GM23338 (cell line): ENCODE results near the gene KLRC3. TPM values are rescaled to one million over a fixed set of nuclear protein-coding genes. Genes with fewer than 3 reads are reported as not detected.
A peak's percentile ranks its signal among the peaks of the same experiment; 100 is the strongest.

Experiments
- ATAC-seq: fragments of 200-7000 bp; cut with Tn5 transposase; 3 replicates; pipeline ENCODE4 v1.9.1; 2020
- DNase-seq: peaks from one replicate; pipeline ENCODE4 v3.0.0-alpha.2; 2015; ENCODE audit warnings: low spot score
- H2AFZ ChIP-seq: fragments of 200-600 bp; sonication (generic); 2 replicates; pipeline ENCODE4 v1.8.0; 2016; ENCODE audit warnings: antibody characterized with exemption, mild to moderate bottlenecking, moderate library complexity
- H3F3A ChIP-seq: fragments of 200-600 bp; sonication (generic); replicated peaks from 2 replicates; pipeline ENCODE4 v1.8.0; 2017; ENCODE audit warnings: antibody characterized with exemption, mixed run types, low read depth
- H3K27ac ChIP-seq: fragments of 200-600 bp; sonication (generic); 2 replicates; pipeline ENCODE4 v1.6.1; 2016; ENCODE audit warnings: low read depth
- H3K27me3 ChIP-seq: fragments of 200-600 bp; sonication (generic); 2 replicates; pipeline ENCODE4 v1.8.0; 2016; ENCODE audit warnings: mild to moderate bottlenecking, mixed run types, moderate library complexity; ENCODE audit not compliant: insufficient read depth
- H3K36me3 ChIP-seq: fragments of 200-600 bp; sonication (generic); 2 replicates; pipeline ENCODE4 v1.8.0; 2016; ENCODE audit warnings: mild to moderate bottlenecking; ENCODE audit not compliant: insufficient read depth
- H3K4me1 ChIP-seq: fragments of 200-600 bp; sonication (generic); 2 replicates; pipeline ENCODE4 v1.8.0; 2016; ENCODE audit warnings: mild to moderate bottlenecking, moderate library complexity; ENCODE audit not compliant: insufficient read depth
- H3K4me2 ChIP-seq: fragments of 200-600 bp; sonication (generic); 2 replicates; pipeline ENCODE4 v1.7.1; 2017; ENCODE audit warnings: mixed run types
- H3K4me3 ChIP-seq: fragments of 200-600 bp; sonication (generic); 2 replicates; pipeline ENCODE4 v1.6.1; 2016; ENCODE audit warnings: mixed run types
- H3K79me2 ChIP-seq: fragments of 200-600 bp; sonication (generic); replicated peaks from 2 replicates; pipeline ENCODE4 v1.8.0; 2017; ENCODE audit warnings: mild to moderate bottlenecking; ENCODE audit not compliant: insufficient read depth
- H3K9me2 ChIP-seq: fragments of 200-600 bp; sonication (generic); 2 replicates; pipeline ENCODE4 v1.8.0; 2017; ENCODE audit not compliant: insufficient read depth
- H4K20me1 ChIP-seq: fragments of 200-600 bp; sonication (generic); replicated peaks from 2 replicates; pipeline ENCODE4 v1.8.0; 2017; ENCODE audit warnings: mild to moderate bottlenecking; ENCODE audit not compliant: insufficient read depth
- H3K27ac Mint-ChIP-seq: 2 replicates; pipeline ENCODE4 v1.8.0; 2020; ENCODE audit warnings: inconsistent platforms, mild to moderate bottlenecking, moderate library complexity, mixed read lengths
- H3K27me3 Mint-ChIP-seq: 3 replicates; pipeline ENCODE4 v1.8.0; 2022; ENCODE audit warnings: low read depth, mild to moderate bottlenecking, moderate library complexity, mixed read lengths, inconsistent platforms; ENCODE audit not compliant: insufficient read depth, poor library complexity
- H3K36me3 Mint-ChIP-seq: 3 replicates; pipeline ENCODE4 v1.8.0; 2021; ENCODE audit warnings: low read depth, mild to moderate bottlenecking, inconsistent platforms, moderate library complexity, mixed read lengths
- H3K4me1 Mint-ChIP-seq: 3 replicates; pipeline ENCODE4 v1.8.0; 2020; ENCODE audit warnings: mild to moderate bottlenecking, inconsistent platforms, mixed read lengths
- H3K4me3 Mint-ChIP-seq: 3 replicates; pipeline ENCODE4 v1.8.0; 2021; ENCODE audit warnings: moderate library complexity, mild to moderate bottlenecking, inconsistent platforms, mixed read lengths
- H3K9me3 Mint-ChIP-seq: 3 replicates; pipeline ENCODE4 v1.8.0; 2020; ENCODE audit warnings: moderate library complexity, mild to moderate bottlenecking, inconsistent platforms, mixed read lengths
- CREB1 ChIP-seq: fragments of 250-450 bp; sonication (Bioruptor Pico); IDR thresholded peaks from 2 replicates; pipeline ENCODE4 v1.5.0; 2020; ENCODE audit warnings: low read depth, mild to moderate bottlenecking, moderate library complexity
- EZH2 ChIP-seq: fragments of 200-600 bp; sonication (generic); IDR thresholded peaks from one replicate; pipeline ENCODE4 v1.8.0; 2017; ENCODE audit warnings: antibody characterized with exemption, mild to moderate bottlenecking, low read depth; ENCODE audit not compliant: unreplicated experiment
- EZH2phosphoT487 ChIP-seq: fragments of 200-600 bp; sonication (generic); IDR thresholded peaks from one replicate; pipeline ENCODE4 v1.8.1; 2018; ENCODE audit warnings: antibody characterized with exemption; ENCODE audit not compliant: unreplicated experiment
- NANOG ChIP-seq: IDR thresholded peaks from 2 replicates; pipeline ENCODE4 v1.6.1; 2016; ENCODE audit warnings: antibody characterized with exemption, borderline replicate concordance
- POLR2AphosphoS5 ChIP-seq: IDR thresholded peaks from 2 replicates; pipeline ENCODE4 v1.6.1; 2016; ENCODE audit warnings: antibody characterized with exemption, low read depth
- STAT1 ChIP-seq: IDR thresholded peaks from one replicate; pipeline ENCODE4 v1.6.1; 2016; ENCODE audit warnings: antibody characterized with exemption; ENCODE audit not compliant: unreplicated experiment
- ZNF331 ChIP-seq: fragments of 250-450 bp; sonication (Bioruptor Pico); IDR thresholded peaks from 2 replicates; pipeline ENCODE4 v1.5.0; 2020; ENCODE audit warnings: low read depth, mild to moderate bottlenecking, moderate library complexity
- polyA plus RNA-seq: library from polyadenylated mRNA; unstranded; fragments of >200 nt; fragmentation: Nextera tagmentation; extraction: Ambion mirVana; gene quantifications from 2 replicates; pipeline ENCODE4 v1.2.1, GENCODE V29; 2016
- total RNA-seq: library from RNA; depleted of rRNA; stranded (reverse); fragments of >200 nt; shearing (Covaris generic); gene quantifications from 2 replicates; pipeline ENCODE4 v1.2.3, GENCODE V29; 2014
- TF ChIP-seq, protein P1 (sequence below): IDR thresholded peaks from 2 replicates; pipeline ENCODE4 v1.6.1; 2016; ENCODE audit warnings: antibody characterized with exemption
- TF ChIP-seq, protein P2 (sequence below): fragments of 250-450 bp; sonication (Bioruptor Pico); IDR thresholded peaks from 2 replicates; pipeline ENCODE4 v1.5.0; 2020; ENCODE audit warnings: mild to moderate bottlenecking, moderate library complexity
- TF ChIP-seq, protein P3 (sequence below), 2 experiments: fragments of 200-600 bp in 1 of 2; sonication (generic) in 1 of 2; conservative IDR thresholded peaks; 2 replicates each; pipeline versions ENCODE4 v1.5.1 to v1.6.1; 2016 to 2017; ENCODE audit warnings: antibody characterized with exemption in 2 of 2, low read depth in 2 of 2, mild to moderate bottlenecking in 2 of 2, moderate library complexity in 1 of 2

Gene KLRC3
- total and polyA plus RNA-seq, 2 experiments from 2014 or later = not detected

DNA sequence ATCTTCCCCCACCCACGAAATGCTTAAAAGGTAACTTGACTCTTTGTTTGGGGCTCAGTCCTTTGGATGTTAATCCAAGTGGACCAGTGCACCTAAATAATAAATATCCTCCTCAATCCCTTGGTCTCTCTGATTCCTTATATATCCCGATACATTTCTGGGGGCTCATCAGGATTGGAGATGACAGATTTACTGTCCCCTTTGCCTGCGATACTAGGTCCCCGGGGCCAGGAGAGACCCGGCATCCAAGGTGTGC is 56.8 kb downstream of the KLRC3 start:
- Histone ChIP-seq H3K9me2 (no peaks in the 10 kb centered on the region), H4K20me1 (no peaks in the 10 kb centered on the region), H3K79me2 (no peaks in the 10 kb centered on the region), H3K27me3 (no peaks in the 10 kb centered on the region), H3F3A (no peaks in the 10 kb centered on the region), H3K4me3 (peak overlapping the region; percentile 58; the same call in 1 of the 2 replicates), H2AFZ (peak overlapping the region; percentile 74), H3K4me2 (peak overlapping the region; percentile 86), H3K27ac (no peak overlapping the region), H3K36me3 (no peaks in the 10 kb centered on the region), H3K4me1 (peaks cover 47% of the 10 kb centered on the region)
- Mint-ChIP-seq H3K27ac (no peak overlapping the region), H3K27me3 (peaks cover 7% of the 10 kb centered on the region), H3K4me3 (no peak overlapping the region), H3K36me3 (peaks cover 25% of the 10 kb centered on the region), H3K4me1 (peaks cover 30% of the 10 kb centered on the region), H3K9me3 (peaks cover 25% of the 10 kb centered on the region)
- ATAC-seq (no peak), DNase-seq (no peak)
- TF ChIP-seq, protein P1, sequence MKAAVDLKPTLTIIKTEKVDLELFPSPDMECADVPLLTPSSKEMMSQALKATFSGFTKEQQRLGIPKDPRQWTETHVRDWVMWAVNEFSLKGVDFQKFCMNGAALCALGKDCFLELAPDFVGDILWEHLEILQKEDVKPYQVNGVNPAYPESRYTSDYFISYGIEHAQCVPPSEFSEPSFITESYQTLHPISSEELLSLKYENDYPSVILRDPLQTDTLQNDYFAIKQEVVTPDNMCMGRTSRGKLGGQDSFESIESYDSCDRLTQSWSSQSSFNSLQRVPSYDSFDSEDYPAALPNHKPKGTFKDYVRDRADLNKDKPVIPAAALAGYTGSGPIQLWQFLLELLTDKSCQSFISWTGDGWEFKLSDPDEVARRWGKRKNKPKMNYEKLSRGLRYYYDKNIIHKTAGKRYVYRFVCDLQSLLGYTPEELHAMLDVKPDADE = no peak
- TF ChIP-seq ZNF331 (CRISPR knock-in tag) = no peak
- TF ChIP-seq NANOG = no peak
- TF ChIP-seq EZH2 = no peak

DNA sequence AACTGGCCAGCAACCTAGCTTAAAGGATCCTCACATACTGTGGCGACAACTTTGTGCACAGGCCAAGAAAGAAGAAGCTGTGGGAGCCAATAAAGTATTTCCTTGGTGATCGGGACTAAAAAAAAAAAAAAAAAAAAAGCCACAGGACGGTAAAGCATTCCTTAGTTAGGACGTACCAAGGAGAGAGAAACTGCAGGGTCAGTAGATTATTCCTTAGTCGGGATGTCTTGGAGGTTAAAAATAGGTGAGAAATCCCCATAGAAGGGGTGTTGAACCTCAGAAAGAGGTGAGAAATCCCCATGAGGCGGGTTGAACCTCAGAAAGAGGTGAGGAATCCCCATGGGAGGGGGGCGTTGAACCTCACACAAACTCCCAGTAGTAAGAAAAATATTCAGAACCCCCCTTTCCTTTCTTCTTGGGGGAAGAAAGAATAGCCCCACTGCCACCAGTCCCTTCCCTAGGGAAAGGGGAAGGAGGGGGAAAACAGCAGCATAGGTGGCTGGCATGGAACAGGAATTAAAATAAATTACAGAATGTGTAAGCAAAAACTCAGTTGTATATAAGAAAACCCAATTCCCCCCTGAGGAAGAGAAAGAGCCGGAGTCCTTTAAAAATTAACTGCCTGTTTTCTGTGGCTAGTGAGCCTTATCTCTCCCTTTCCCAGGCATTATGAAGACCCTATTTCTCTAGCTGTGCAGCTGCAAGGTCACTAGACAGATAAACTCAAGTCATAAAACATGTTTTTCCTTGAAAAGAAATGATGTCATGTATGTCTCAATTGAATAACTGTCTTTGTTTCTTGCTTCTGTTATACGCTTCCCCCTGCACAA is 57.4 kb downstream of the KLRC3 start:
- H3F3A ChIP-seq = no peaks in the 10 kb centered on the region
- no peaks in the 10 kb centered on the region for H3K36me3 ChIP-seq
- no peak overlapping the region for H3K4me3 ChIP-seq
- H3K79me2 ChIP-seq = no peaks in the 10 kb centered on the region
- no peak overlapping the region; the same call in 1 of the 2 replicates for H3K27ac ChIP-seq
- ATAC-seq (no peak), DNase-seq (peak; percentile 52)
- H3K27ac Mint-ChIP-seq = peak overlapping the region; percentile 51; the same call in 1 of the 2 replicates
- H3K4me3 Mint-ChIP-seq = peak overlapping the region; percentile 42; the same call in 1 of the 3 replicates
- peaks cover 27% of the 10 kb centered on the region for H3K9me3 Mint-ChIP-seq
- H4K20me1 ChIP-seq = no peaks in the 10 kb centered on the region
- H3K36me3 Mint-ChIP-seq = peaks cover 26% of the 10 kb centered on the region
- H3K27me3 Mint-ChIP-seq = peaks cover 7% of the 10 kb centered on the region
- H3K4me1 Mint-ChIP-seq = peaks cover 25% of the 10 kb centered on the region
- no peaks in the 10 kb centered on the region for H3K9me2 ChIP-seq
- peak overlapping the region; percentile 25 for H2AFZ ChIP-seq
- peaks cover 47% of the 10 kb centered on the region for H3K4me1 ChIP-seq
- no peaks in the 10 kb centered on the region for H3K27me3 ChIP-seq
- H3K4me2 ChIP-seq = peak overlapping the region; percentile 86
- TF ChIP-seq EZH2phosphoT487 (no peak), ZNF331 (CRISPR knock-in tag) (no peak), NANOG (no peak), STAT1 (no peak), EZH2 (no peak), CREB1 (CRISPR knock-in tag) (no peak), POLR2AphosphoS5 (no peak)
- TF ChIP-seq, protein P2, sequence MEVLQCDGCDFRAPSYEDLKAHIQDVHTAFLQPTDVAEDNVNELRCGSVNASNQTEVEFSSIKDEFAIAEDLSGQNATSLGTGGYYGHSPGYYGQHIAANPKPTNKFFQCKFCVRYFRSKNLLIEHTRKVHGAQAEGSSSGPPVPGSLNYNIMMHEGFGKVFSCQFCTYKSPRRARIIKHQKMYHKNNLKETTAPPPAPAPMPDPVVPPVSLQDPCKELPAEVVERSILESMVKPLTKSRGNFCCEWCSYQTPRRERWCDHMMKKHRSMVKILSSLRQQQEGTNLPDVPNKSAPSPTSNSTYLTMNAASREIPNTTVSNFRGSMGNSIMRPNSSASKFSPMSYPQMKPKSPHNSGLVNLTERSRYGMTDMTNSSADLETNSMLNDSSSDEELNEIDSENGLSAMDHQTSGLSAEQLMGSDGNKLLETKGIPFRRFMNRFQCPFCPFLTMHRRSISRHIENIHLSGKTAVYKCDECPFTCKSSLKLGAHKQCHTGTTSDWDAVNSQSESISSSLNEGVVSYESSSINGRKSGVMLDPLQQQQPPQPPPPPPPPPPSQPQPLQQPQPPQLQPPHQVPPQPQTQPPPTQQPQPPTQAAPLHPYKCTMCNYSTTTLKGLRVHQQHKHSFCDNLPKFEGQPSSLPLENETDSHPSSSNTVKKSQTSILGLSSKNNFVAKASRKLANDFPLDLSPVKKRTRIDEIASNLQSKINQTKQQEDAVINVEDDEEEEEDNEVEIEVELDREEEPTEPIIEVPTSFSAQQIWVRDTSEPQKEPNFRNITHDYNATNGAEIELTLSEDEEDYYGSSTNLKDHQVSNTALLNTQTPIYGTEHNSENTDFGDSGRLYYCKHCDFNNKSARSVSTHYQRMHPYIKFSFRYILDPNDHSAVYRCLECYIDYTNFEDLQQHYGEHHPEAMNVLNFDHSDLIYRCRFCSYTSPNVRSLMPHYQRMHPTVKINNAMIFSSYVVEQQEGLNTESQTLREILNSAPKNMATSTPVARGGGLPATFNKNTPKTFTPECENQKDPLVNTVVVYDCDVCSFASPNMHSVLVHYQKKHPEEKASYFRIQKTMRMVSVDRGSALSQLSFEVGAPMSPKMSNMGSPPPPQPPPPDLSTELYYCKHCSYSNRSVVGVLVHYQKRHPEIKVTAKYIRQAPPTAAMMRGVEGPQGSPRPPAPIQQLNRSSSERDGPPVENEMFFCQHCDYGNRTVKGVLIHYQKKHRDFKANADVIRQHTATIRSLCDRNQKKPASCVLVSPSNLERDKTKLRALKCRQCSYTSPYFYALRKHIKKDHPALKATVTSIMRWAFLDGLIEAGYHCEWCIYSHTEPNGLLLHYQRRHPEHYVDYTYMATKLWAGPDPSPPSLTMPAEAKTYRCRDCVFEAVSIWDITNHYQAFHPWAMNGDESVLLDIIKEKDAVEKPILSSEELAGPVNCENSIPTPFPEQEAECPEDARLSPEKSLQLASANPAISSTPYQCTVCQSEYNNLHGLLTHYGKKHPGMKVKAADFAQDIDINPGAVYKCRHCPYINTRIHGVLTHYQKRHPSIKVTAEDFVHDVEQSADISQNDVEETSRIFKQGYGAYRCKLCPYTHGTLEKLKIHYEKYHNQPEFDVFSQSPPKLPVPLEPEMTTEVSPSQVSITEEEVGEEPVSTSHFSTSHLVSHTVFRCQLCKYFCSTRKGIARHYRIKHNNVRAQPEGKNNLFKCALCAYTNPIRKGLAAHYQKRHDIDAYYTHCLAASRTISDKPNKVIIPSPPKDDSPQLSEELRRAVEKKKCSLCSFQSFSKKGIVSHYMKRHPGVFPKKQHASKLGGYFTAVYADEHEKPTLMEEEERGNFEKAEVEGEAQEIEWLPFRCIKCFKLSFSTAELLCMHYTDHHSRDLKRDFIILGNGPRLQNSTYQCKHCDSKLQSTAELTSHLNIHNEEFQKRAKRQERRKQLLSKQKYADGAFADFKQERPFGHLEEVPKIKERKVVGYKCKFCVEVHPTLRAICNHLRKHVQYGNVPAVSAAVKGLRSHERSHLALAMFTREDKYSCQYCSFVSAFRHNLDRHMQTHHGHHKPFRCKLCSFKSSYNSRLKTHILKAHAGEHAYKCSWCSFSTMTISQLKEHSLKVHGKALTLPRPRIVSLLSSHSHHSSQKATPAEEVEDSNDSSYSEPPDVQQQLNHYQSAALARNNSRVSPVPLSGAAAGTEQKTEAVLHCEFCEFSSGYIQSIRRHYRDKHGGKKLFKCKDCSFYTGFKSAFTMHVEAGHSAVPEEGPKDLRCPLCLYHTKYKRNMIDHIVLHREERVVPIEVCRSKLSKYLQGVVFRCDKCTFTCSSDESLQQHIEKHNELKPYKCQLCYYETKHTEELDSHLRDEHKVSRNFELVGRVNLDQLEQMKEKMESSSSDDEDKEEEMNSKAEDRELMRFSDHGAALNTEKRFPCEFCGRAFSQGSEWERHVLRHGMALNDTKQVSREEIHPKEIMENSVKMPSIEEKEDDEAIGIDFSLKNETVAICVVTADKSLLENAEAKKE (CRISPR knock-in tag) = no peak
- TF ChIP-seq, protein P3, sequence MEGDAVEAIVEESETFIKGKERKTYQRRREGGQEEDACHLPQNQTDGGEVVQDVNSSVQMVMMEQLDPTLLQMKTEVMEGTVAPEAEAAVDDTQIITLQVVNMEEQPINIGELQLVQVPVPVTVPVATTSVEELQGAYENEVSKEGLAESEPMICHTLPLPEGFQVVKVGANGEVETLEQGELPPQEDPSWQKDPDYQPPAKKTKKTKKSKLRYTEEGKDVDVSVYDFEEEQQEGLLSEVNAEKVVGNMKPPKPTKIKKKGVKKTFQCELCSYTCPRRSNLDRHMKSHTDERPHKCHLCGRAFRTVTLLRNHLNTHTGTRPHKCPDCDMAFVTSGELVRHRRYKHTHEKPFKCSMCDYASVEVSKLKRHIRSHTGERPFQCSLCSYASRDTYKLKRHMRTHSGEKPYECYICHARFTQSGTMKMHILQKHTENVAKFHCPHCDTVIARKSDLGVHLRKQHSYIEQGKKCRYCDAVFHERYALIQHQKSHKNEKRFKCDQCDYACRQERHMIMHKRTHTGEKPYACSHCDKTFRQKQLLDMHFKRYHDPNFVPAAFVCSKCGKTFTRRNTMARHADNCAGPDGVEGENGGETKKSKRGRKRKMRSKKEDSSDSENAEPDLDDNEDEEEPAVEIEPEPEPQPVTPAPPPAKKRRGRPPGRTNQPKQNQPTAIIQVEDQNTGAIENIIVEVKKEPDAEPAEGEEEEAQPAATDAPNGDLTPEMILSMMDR (conservative IDR thresholded peaks at IDR 0.05; ENCODE audit: low read depth in 2 of 2) = no peak
- TF ChIP-seq, protein P1 = no peak
